ENCODE results near the gene HLTF.

The HLTF gene

GRCh38 chr3:149018247-149018646, 68.1 kb downstream of the HLTF start:
- H3K4me1 ChIP-seq (ENCODE audit: insufficient read depth, low read length), result peaks cover 34% of the 10 kb centered on the region

DNA sequence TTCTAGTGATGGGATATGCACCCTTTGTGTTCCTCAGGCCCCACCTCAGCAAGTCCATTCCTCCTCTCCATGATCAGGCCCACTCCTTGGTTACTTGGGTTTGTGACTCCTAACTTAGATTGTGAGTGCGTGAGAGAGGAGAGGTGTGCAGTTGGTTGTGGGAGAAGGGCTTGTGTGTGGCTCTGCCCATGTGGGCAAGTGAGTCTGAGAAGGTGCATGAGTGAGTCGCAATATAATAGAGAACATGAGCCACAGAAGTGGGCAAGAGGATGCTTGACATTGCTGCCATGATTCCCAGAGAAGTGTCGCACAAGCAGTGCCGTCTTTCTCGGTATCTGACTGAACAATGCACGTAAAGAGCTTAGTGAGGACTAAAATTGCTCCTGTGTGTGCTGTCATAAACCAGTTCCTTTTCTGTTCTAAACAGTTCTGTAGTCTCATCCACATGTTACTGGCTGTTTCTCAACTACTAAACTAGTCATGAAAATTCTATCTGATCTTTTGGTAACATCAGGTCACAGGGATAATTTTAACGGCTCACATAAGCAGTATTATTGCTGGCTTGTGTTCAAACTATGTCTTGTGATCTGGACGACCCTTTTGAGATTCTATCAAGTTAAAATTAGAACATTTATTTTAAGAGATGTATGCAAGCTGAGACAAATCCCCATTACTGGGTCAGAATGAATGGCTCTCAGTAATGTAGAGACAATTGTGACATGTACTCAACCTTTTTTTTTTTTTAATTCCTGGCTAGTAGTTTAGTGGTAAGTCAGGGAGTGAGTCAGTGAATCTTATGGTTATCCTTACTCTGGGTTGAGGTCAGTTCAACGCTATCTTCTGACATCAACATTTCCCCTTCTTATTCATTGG, 69.4 kb downstream of the HLTF start:
- Histone ChIP-seq H3K9me3 (ENCODE audit: insufficient read depth, low read depth, low read length) (no peaks in the 10 kb centered on the region), H3K36me3 (ENCODE audit: insufficient read depth, low read length) (no peaks in the 10 kb centered on the region), H3K4me1 (ENCODE audit: insufficient read depth, low read length) (peaks cover 31% of the 10 kb centered on the region), H3K27ac (ENCODE audit: low read depth, low read length) (no peak overlapping the region), H3K27me3 (ENCODE audit: insufficient read depth, low read length) (no peaks in the 10 kb centered on the region), H3K4me3 (ENCODE audit: low read length) (no peak overlapping the region), H3K9ac (ENCODE audit: low read depth, low read length) (no peak overlapping the region)
- 97% methylated on average over 8 of the region's 9 CpGs for WGBS

More at GRCh38 chr3:149018247-149018646, 68.1 kb downstream of the HLTF start:
- 70% methylated on average over 1 of the region's 1 CpG for WGBS
- H3K27ac ChIP-seq (ENCODE audit: low read depth, low read length), result no peak overlapping the region
- no peaks in the 10 kb centered on the region for H3K9me3 ChIP-seq (ENCODE audit: insufficient read depth, low read depth, low read length)
- no peaks in the 10 kb centered on the region for H3K27me3 ChIP-seq (ENCODE audit: insufficient read depth, low read length)
- H3K36me3 ChIP-seq (ENCODE audit: insufficient read depth, low read length), result no peaks in the 10 kb centered on the region
- no peak overlapping the region for H3K9ac ChIP-seq (ENCODE audit: low read depth, low read length)
- H3K4me3 ChIP-seq (ENCODE audit: low read length), result no peak overlapping the region

DNA sequence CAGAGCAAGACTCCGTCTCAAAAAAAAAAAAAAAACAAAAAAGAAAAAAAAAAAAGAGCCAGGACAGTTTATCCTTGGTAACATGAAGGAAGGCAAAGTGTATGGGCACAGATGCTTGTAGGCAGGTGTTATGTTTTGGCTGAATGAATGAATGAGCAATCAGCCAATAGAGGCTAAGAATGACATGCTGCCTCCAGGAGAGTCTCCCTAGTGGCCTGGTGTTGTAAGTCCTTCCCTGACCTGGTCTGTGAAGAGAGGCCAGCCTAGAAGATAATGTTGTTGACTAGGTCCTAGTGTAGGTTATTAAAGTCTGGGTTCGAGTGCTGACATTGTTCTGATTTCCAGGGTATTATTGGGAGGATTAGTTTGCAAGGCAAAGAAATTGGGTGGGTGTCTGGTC, 70.1 kb downstream of the HLTF start:
- no peak overlapping the region for H3K4me3 ChIP-seq (ENCODE audit: low read length)
- 87% methylated on average over 1 of the region's 2 CpGs for WGBS
- H3K36me3 ChIP-seq (ENCODE audit: insufficient read depth, low read length), result peaks cover 3% of the 10 kb centered on the region; the same call in 1 of the 2 replicates
- no peaks in the 10 kb centered on the region for H3K27me3 ChIP-seq (ENCODE audit: insufficient read depth, low read length)
- H3K9ac ChIP-seq (ENCODE audit: low read depth, low read length), result no peak overlapping the region
- H3K27ac ChIP-seq (ENCODE audit: low read depth, low read length), result no peak overlapping the region
- no peaks in the 10 kb centered on the region for H3K9me3 ChIP-seq (ENCODE audit: insufficient read depth, low read depth, low read length)
- H3K4me1 ChIP-seq (ENCODE audit: insufficient read depth, low read length), result peaks cover 24% of the 10 kb centered on the region

GRCh38 chr3:149015393-149015792, 70.9 kb downstream of the HLTF start:
- H3K36me3 ChIP-seq (ENCODE audit: insufficient read depth, low read length), result peaks cover 12% of the 10 kb centered on the region; the same call in 1 of the 2 replicates
- H3K4me3 ChIP-seq (ENCODE audit: low read length), result no peak overlapping the region
- no peak overlapping the region for H3K27ac ChIP-seq (ENCODE audit: low read depth, low read length)
- no peaks in the 10 kb centered on the region for H3K9me3 ChIP-seq (ENCODE audit: insufficient read depth, low read depth, low read length)
- WGBS, result 89% methylated on average over 3 of the region's 3 CpGs
- H3K4me1 ChIP-seq (ENCODE audit: insufficient read depth, low read length), result peaks cover 16% of the 10 kb centered on the region
- no peak overlapping the region for H3K9ac ChIP-seq (ENCODE audit: low read depth, low read length)
- H3K27me3 ChIP-seq (ENCODE audit: insufficient read depth, low read length), result no peaks in the 10 kb centered on the region

DNA sequence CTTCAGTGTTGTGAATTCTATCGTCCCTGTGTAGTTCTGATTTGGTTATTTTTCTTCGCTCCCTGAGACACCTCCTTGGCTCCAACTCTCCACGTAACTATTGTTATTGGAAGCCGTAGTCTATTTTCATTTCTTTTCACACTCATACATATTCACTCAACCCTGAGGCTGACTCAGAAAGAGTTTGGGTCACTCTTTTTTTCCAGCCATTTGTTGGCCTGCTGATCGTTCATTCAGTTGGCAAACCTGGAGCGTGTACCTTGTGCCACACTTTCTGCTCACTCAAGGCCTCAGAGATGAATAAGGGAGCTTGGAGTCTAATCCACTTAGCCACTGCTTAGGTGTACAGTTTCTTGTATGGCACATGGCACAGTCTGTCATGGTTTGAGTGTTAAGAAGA, 72.6 kb downstream of the HLTF start:
- H3K9ac ChIP-seq (ENCODE audit: low read depth, low read length), result no peak overlapping the region
- H3K9me3 ChIP-seq (ENCODE audit: insufficient read depth, low read depth, low read length), result no peaks in the 10 kb centered on the region
- H3K4me1 ChIP-seq (ENCODE audit: insufficient read depth, low read length), result no peaks in the 10 kb centered on the region
- H3K4me3 ChIP-seq (ENCODE audit: low read length), result no peak overlapping the region
- WGBS, result 95% methylated on average over 6 of the region's 6 CpGs
- peaks cover 14% of the 10 kb centered on the region; the same call in 1 of the 2 replicates for H3K36me3 ChIP-seq (ENCODE audit: insufficient read depth, low read length)
- H3K27ac ChIP-seq (ENCODE audit: low read depth, low read length), result no peak overlapping the region
- no peaks in the 10 kb centered on the region for H3K27me3 ChIP-seq (ENCODE audit: insufficient read depth, low read length)

DNA sequence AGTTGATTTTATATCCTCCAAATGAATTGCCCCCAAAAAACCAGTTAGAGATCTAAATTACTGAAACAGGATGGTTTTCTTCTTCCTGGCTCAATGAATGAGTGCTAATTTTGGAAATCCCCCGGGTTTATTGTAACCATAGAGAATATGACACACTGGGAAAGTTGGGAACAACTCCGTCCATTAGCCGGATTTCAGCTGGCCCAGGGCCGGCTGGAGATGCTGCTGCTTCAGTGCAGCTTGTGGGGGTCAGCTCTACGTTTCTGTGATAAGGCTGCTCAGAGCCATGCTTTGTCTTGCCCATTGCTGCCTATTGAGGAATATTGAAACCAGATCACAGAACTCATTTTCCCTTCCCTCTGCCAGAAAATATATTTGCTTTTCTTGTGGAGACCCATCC, 74.7 kb downstream of the HLTF start:
- Histone ChIP-seq H3K36me3 (ENCODE audit: insufficient read depth, low read length) (peaks cover 18% of the 10 kb centered on the region; the same call in 1 of the 2 replicates), H3K9me3 (ENCODE audit: insufficient read depth, low read depth, low read length) (no peaks in the 10 kb centered on the region), H3K27me3 (ENCODE audit: insufficient read depth, low read length) (no peaks in the 10 kb centered on the region), H3K4me1 (ENCODE audit: insufficient read depth, low read length) (no peaks in the 10 kb centered on the region), H3K9ac (ENCODE audit: low read depth, low read length) (no peak overlapping the region), H3K4me3 (ENCODE audit: low read length) (no peak overlapping the region), H3K27ac (ENCODE audit: low read depth, low read length) (no peak overlapping the region)
- 92% methylated on average over 5 of the region's 5 CpGs for WGBS

DNA sequence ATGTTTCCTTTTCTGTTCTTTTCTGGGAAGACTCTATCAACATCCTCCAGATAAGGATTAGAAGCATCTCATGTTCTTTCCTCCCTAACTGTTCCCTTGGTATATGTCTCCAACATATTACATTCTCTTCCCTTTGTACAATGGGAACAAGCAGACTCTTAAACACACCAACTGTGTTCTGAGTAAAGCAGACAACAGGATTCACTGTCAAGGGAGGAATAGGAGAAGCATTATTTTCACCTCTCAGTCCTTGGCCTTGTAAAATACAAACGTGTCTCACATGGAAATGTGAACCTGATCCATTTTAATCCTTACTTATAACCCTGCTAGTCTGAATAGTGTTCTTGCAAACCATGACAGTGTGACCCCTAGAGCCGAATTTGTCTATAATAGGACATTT, 75.4 kb downstream of the HLTF start:
- Histone ChIP-seq H3K36me3 (ENCODE audit: insufficient read depth, low read length) (peaks cover 18% of the 10 kb centered on the region; the same call in 1 of the 2 replicates), H3K4me1 (ENCODE audit: insufficient read depth, low read length) (no peaks in the 10 kb centered on the region), H3K27ac (ENCODE audit: low read depth, low read length) (no peak overlapping the region), H3K9ac (ENCODE audit: low read depth, low read length) (no peak overlapping the region), H3K27me3 (ENCODE audit: insufficient read depth, low read length) (no peaks in the 10 kb centered on the region), H3K4me3 (ENCODE audit: low read length) (no peak overlapping the region), H3K9me3 (ENCODE audit: insufficient read depth, low read depth, low read length) (no peaks in the 10 kb centered on the region)
- WGBS, result 90% methylated on average over 2 of the region's 2 CpGs

DNA sequence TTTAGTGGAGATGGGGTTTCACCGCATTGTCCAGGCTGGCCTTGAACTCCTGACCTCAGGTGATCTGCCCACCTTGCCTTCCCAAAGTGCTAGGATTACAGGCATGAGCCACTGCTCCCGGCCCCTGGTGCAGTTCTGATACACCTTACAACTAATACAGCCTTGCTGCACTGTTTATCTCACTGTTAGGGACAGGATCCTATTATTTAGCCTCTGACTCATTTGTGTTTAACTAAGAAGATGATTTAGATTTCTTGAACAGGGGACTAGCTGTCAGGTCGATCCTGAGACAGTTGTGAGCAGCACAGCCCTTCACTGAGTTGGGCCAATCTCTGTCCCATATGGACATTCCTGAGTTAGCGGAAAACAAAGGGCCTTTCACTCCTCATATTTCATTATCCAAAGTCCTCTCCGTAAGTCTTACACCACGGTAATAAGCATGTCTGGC, 75.8 kb downstream of the HLTF start:
- no peaks in the 10 kb centered on the region for H3K9me3 ChIP-seq (ENCODE audit: insufficient read depth, low read depth, low read length)
- H3K36me3 ChIP-seq (ENCODE audit: insufficient read depth, low read length), result peaks cover 18% of the 10 kb centered on the region; the same call in 1 of the 2 replicates
- H3K4me3 ChIP-seq (ENCODE audit: low read length), result no peak overlapping the region
- no peaks in the 10 kb centered on the region for H3K4me1 ChIP-seq (ENCODE audit: insufficient read depth, low read length)
- H3K9ac ChIP-seq (ENCODE audit: low read depth, low read length), result no peak overlapping the region
- no peaks in the 10 kb centered on the region for H3K27me3 ChIP-seq (ENCODE audit: insufficient read depth, low read length)
- 92% methylated on average over 6 of the region's 6 CpGs for WGBS
- no peak overlapping the region for H3K27ac ChIP-seq (ENCODE audit: low read depth, low read length)

DNA sequence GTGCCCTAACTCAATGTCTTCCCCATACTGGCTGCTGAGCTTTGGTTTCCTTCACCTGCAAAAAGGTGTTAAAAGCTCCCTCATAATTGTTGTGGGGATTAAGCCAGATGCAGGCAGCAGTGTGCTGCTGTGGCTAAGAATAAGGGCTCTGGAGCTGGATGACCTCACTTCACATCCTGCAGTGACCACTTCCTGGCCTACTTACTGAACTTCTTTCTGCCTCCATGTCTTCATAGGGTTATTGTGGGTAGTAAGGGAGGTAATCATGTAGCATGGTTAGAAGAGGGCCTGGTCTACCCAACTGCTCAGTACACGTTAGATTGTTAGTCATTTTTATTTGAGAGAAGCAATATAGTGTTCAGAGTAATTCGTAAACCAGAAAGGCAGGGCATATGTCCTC, 76.6 kb downstream of the HLTF start:
- Histone ChIP-seq H3K4me1 (ENCODE audit: insufficient read depth, low read length) (peaks cover 1% of the 10 kb centered on the region), H3K9ac (ENCODE audit: low read depth, low read length) (no peak overlapping the region), H3K36me3 (ENCODE audit: insufficient read depth, low read length) (peaks cover 18% of the 10 kb centered on the region; the same call in 1 of the 2 replicates), H3K27me3 (ENCODE audit: insufficient read depth, low read length) (no peaks in the 10 kb centered on the region), H3K4me3 (ENCODE audit: low read length) (no peak overlapping the region), H3K9me3 (ENCODE audit: insufficient read depth, low read depth, low read length) (no peaks in the 10 kb centered on the region), H3K27ac (ENCODE audit: low read depth, low read length) (no peak overlapping the region)
- WGBS, result 98% methylated on average over 2 of the region's 2 CpGs

- H3K27ac ChIP-seq (ENCODE audit: low read depth, low read length), result no peak overlapping the region
- no peaks in the 10 kb centered on the region for H3K9me3 ChIP-seq (ENCODE audit: insufficient read depth, low read depth, low read length)
- peaks cover 18% of the 10 kb centered on the region; the same call in 1 of the 2 replicates for H3K36me3 ChIP-seq (ENCODE audit: insufficient read depth, low read length)
- peaks cover 15% of the 10 kb centered on the region for H3K4me1 ChIP-seq (ENCODE audit: insufficient read depth, low read length)
- no peak overlapping the region for H3K4me3 ChIP-seq (ENCODE audit: low read length)
- 95% methylated on average over 7 of the region's 7 CpGs for WGBS
- no peaks in the 10 kb centered on the region for H3K27me3 ChIP-seq (ENCODE audit: insufficient read depth, low read length)
- no peak overlapping the region for H3K9ac ChIP-seq (ENCODE audit: low read depth, low read length)
These were observed 78.6 kb downstream of the HLTF start for GRCh38 chr3:149007567-149008257.

GRCh38 chr3:149005416-149005815, 80.9 kb downstream of the HLTF start:
- no CpG with 5 or more reads among the region's 1 CpG for WGBS
- Histone ChIP-seq H3K27ac (ENCODE audit: low read depth, low read length) (no peak overlapping the region), H3K36me3 (ENCODE audit: insufficient read depth, low read length) (peaks cover 7% of the 10 kb centered on the region; the same call in 1 of the 2 replicates), H3K9me3 (ENCODE audit: insufficient read depth, low read depth, low read length) (no peaks in the 10 kb centered on the region), H3K9ac (ENCODE audit: low read depth, low read length) (no peak overlapping the region), H3K27me3 (ENCODE audit: insufficient read depth, low read length) (no peaks in the 10 kb centered on the region), H3K4me1 (ENCODE audit: insufficient read depth, low read length) (peaks cover 15% of the 10 kb centered on the region), H3K4me3 (ENCODE audit: low read length) (no peak overlapping the region)
